NT2/D1 (cell line): ENCODE results near the gene MCCC1.

Experiments
- YY1 ChIP-seq: IDR thresholded peaks from 2 replicates; pipeline ENCODE4 v1.6.1; 2011; ENCODE audit not compliant: insufficient read length, insufficient read depth
- ZNF274 ChIP-seq: IDR thresholded peaks from 2 replicates; pipeline ENCODE4 v1.6.1; 2011; ENCODE audit warnings: mild to moderate bottlenecking, low read depth, low read length

DNA sequence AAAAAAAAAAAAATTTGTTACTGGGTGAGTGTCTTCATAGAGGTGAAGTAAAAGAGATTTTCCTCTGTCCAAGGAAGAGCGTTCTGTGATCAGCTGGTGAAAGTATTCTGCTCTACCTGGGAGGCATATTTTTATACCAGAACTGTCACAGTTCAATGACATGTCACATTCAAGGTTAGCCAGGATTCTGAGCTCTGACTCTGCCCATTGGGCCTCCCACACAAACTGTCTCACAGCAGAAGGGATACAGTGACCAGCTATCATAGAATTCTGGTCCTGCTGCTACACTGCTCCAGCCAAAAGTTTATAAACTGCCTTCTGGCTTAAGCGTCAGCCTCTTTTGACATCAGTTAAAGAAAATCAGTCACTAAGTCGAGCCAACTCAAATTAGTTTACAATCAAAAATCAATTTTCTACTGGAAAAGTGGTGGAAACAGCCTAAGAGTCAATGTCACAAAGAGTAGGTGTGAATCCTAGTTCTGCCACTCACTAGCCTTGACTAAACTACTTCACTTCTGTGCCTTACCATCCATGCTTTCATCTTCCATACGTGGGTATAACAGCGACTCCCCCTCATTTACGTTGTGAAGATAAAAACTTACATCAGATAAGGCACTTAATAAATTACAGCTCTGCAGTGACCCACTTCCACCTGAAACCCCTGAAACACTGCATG is 66.3 kb downstream of the MCCC1 start:
- TF ChIP-seq YY1 (no peak), ZNF274 (no peak)
